Tibial nerve (tissue), 4 donors: ENCODE data around the gene IRF2BP1. TPM values are rescaled to one million over a fixed set of nuclear protein-coding genes. Genes with fewer than 3 reads are reported as not detected.

Experiments used
- DNase-seq, 2 donors: peaks; one replicate each; pipeline ENCODE4 v3.0.0-alpha.2; 2019; ENCODE audit warnings: low spot score in 2 of 2
- H3K27ac ChIP-seq, 4 donors: fragments of 200-600 bp; sonication (generic) in 3 of 4; one replicate each; pipeline ENCODE4 v1.5.1; 2017 to 2019; ENCODE audit warnings: mild to moderate bottlenecking in 1 of 4
- H3K27me3 ChIP-seq, 2 donors: fragments of 200-600 bp; sonication (generic) in 1 of 2; one replicate each; pipeline versions ENCODE4 v1.5.1 to v1.6.0; 2017 to 2019
- H3K36me3 ChIP-seq, 3 donors: fragments of 200-600 bp; sonication (generic); one replicate each; pipeline ENCODE4 v1.5.1; 2018 to 2019
- H3K4me1 ChIP-seq, 4 donors: fragments of 200-600 bp; sonication (generic) in 3 of 4; one replicate each; pipeline ENCODE4 v1.5.1; 2017 to 2019
- H3K4me3 ChIP-seq, 4 donors: fragments of 200-600 bp; sonication (generic) in 3 of 4; one replicate each; pipeline ENCODE4 v1.5.1; 2017 to 2019; ENCODE audit warnings: mild to moderate bottlenecking in 1 of 4, moderate library complexity in 1 of 4
- H3K9me3 ChIP-seq, 4 donors: fragments of 200-600 bp; sonication (generic) in 3 of 4; one replicate each; pipeline ENCODE4 v1.5.1; 2017 to 2019
- EP300 ChIP-seq, 2 donors: sonication (generic); formaldehyde crosslinking; IDR thresholded peaks; one replicate each; pipeline ENCODE4 v1.6.1; 2017; ENCODE audit warnings: antibody characterized with exemption in 2 of 2, mild to moderate bottlenecking in 1 of 2
- POLR2A ChIP-seq, 2 donors: fragments of 450-650 bp; IDR thresholded peaks; one replicate each; pipeline ENCODE4 v1.6.1; 2017; ENCODE audit warnings: antibody characterized with exemption in 2 of 2, mild to moderate bottlenecking in 2 of 2, moderate library complexity in 2 of 2
- WGBS, 2 donors: methylation state at CpG; one replicate each; pipeline ENCODE4 v1.1.5; 2018; 5-methylcytosine and 5-hydroxymethylcytosine counted together
- total RNA-seq, 4 donors: library from RNA; depleted of rRNA; stranded (reverse); fragments of >200 nt; gene quantifications; one replicate each; pipeline ENCODE4 v1.1.0, GENCODE V29; 2016
- TF ChIP-seq, protein P1 (sequence below), 5 experiments: fragments of 200-600 bp in 3 of 5; fragments of 450-650 bp in 2 of 5; sonication (generic) in 3 of 5; IDR thresholded peaks; one replicate each; pipeline ENCODE4 v1.5.1; 2016 to 2019; ENCODE audit warnings: antibody characterized with exemption in 5 of 5, mild to moderate bottlenecking in 3 of 5, moderate library complexity in 2 of 5

Gene IRF2BP1
- total RNA-seq, 4 donors from 2014 or later, result 16.4 to 33.3 (median 27.2) TPM

DNA sequence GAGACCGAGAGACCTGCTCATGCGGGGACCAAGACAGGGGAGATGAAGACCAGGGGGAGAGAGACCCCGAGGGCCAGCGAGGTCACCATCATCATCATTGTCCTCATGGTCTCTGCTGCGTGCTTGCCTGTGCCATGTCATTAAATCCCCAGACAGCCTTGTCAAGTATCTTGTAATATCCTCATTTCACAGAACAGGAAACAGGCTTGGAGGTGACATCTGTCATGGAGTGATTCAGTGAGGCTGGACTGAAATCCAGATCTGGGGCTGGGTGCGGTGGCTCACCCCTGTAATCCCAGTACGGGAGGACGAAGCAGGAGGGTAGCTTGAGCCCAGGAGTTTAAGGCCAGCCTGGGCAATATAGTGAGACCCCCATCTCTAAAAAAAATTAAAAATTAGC lies 34.5 kb upstream of the IRF2BP1 start:
- DNase-seq, result no peak
- no peak overlapping the region for H3K27ac ChIP-seq
- H3K36me3 ChIP-seq, result no peaks in the 10 kb centered on the region
- 60 to 66% methylated on average over 8 of the region's 8 CpGs for WGBS, 2 donors
- H3K27me3 ChIP-seq, result no peaks in the 10 kb centered on the region
- TF ChIP-seq POLR2A (IDR thresholded peaks at IDR 0.05), result no peak
- no peak for TF ChIP-seq EP300 (IDR thresholded peaks at IDR 0.05)
- TF ChIP-seq, protein P1, sequence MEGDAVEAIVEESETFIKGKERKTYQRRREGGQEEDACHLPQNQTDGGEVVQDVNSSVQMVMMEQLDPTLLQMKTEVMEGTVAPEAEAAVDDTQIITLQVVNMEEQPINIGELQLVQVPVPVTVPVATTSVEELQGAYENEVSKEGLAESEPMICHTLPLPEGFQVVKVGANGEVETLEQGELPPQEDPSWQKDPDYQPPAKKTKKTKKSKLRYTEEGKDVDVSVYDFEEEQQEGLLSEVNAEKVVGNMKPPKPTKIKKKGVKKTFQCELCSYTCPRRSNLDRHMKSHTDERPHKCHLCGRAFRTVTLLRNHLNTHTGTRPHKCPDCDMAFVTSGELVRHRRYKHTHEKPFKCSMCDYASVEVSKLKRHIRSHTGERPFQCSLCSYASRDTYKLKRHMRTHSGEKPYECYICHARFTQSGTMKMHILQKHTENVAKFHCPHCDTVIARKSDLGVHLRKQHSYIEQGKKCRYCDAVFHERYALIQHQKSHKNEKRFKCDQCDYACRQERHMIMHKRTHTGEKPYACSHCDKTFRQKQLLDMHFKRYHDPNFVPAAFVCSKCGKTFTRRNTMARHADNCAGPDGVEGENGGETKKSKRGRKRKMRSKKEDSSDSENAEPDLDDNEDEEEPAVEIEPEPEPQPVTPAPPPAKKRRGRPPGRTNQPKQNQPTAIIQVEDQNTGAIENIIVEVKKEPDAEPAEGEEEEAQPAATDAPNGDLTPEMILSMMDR (IDR thresholded peaks at IDR 0.05), result no peak
- H3K4me1 ChIP-seq, result peaks cover 0 to 4% (median 0%) of the 10 kb centered on the region in 4 donors
- H3K9me3 ChIP-seq, result no peaks in the 10 kb centered on the region
- no peak overlapping the region for H3K4me3 ChIP-seq

DNA sequence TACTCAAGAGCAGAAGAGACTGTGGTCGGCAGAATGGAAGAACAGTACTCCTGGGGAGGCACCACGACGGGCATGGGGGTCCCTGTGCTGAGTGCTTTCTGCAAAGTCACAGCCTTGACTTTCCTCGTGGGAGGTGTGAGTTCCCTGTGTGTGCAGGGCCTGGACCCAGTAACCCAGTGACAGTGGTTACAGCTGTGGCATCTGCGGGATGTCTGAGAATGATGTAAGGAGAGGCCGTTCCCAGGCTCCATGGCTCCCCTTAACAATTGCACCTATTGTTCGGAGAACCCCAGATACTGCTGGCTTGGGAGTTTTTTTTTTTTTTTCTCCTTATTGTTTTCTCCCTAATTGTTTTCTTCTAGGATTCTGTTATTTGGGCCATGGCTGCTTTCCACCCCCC lies 33.7 kb upstream of the IRF2BP1 start:
- H3K9me3 ChIP-seq, result no peaks in the 10 kb centered on the region
- no peak overlapping the region for H3K4me3 ChIP-seq
- H3K36me3 ChIP-seq, result no peaks in the 10 kb centered on the region
- H3K27me3 ChIP-seq, result peaks cover 0 to 2% of the 10 kb centered on the region in 2 donors
- TF ChIP-seq EP300 (IDR thresholded peaks at IDR 0.05), result no peak
- no peak for TF ChIP-seq POLR2A (IDR thresholded peaks at IDR 0.05)
- TF ChIP-seq, protein P1 (IDR thresholded peaks at IDR 0.05), result no peak
- H3K4me1 ChIP-seq, result peaks cover 0 to 4% (median 0%) of the 10 kb centered on the region in 4 donors
- no peak overlapping the region for H3K27ac ChIP-seq
- 27 to 39% methylated on average over 7 of the region's 7 CpGs for WGBS, 2 donors
- DNase-seq, result no peak

DNA sequence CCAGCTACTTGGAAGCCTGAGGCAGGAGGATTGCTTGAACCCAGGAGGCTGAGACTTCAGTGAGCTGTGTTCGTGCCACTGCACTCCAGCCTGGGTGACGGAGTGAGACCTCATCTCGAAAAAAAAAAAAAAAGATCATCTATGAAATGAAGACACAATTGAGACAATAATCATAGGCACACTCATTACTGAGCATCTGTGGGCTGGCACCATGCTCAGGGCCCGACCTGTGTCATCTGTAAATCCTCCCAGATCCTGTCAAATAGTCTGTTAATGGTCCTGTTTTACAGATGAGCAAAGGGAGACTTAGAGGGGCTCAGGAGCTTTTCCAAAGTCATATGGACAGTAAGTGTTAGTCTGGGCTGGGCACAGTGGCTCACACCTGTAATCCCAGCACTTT lies 32.8 kb upstream of the IRF2BP1 start:
- no peak for TF ChIP-seq POLR2A (IDR thresholded peaks at IDR 0.05)
- TF ChIP-seq EP300 (IDR thresholded peaks at IDR 0.05), result no peak
- TF ChIP-seq, protein P1 (IDR thresholded peaks at IDR 0.05), result no peak
- Histone ChIP-seq H3K4me1 (peaks cover 0 to 4% (median 0%) of the 10 kb centered on the region in 4 donors), H3K9me3 (no peaks in the 10 kb centered on the region), H3K4me3 (no peak overlapping the region), H3K27me3 (peaks cover 0 to 11% of the 10 kb centered on the region in 2 donors), H3K36me3 (no peaks in the 10 kb centered on the region), H3K27ac (no peak overlapping the region)
- 66 to 82% methylated on average over 4 of the region's 4 CpGs for WGBS, 2 donors
- DNase-seq, result no peak

DNA sequence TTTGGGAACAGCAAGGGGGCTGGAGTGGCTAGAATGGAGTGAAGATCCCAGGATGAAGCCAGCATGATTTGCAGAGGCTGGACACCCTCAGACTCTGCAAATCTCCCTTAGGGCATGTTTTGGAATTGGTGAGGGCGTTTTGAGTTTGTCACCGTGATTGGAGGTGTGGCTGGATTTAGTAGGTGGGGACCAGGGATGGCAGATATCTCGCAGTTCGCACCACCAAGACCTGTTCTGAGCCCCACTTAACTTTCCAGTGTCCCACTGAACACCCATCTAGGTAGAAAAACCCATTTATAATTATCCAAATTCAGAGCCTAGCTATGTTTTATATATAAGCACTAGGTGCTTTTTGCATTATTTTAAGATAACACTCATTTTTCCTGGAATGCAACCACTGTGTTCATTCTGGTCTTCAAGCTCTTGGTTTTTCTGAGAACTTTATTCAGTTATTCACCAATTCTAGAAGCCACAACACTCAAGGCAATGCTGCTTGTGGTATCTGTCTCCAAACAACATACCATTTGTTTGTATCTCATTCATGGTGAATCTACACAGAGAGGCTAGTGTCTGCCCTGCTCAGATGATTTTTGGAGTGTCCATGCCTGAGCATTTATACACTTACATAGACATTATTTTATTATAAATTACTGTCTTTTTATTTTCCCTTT lies 31.6 kb upstream of the IRF2BP1 start:
- Histone ChIP-seq H3K4me1 (peaks cover 0 to 4% (median 0%) of the 10 kb centered on the region in 4 donors), H3K36me3 (no peaks in the 10 kb centered on the region), H3K27ac (no peak overlapping the region), H3K4me3 (no peak overlapping the region), H3K9me3 (no peaks in the 10 kb centered on the region), H3K27me3 (peaks cover 0 to 16% of the 10 kb centered on the region in 2 donors)
- DNase-seq, result no peak
- TF ChIP-seq EP300 (IDR thresholded peaks at IDR 0.05) (no peak), POLR2A (IDR thresholded peaks at IDR 0.05) (no peak)
- TF ChIP-seq, protein P1 (IDR thresholded peaks at IDR 0.05), result no peak
- WGBS, 2 donors, result 45 to 56% methylated on average over 4 of the region's 4 CpGs

DNA sequence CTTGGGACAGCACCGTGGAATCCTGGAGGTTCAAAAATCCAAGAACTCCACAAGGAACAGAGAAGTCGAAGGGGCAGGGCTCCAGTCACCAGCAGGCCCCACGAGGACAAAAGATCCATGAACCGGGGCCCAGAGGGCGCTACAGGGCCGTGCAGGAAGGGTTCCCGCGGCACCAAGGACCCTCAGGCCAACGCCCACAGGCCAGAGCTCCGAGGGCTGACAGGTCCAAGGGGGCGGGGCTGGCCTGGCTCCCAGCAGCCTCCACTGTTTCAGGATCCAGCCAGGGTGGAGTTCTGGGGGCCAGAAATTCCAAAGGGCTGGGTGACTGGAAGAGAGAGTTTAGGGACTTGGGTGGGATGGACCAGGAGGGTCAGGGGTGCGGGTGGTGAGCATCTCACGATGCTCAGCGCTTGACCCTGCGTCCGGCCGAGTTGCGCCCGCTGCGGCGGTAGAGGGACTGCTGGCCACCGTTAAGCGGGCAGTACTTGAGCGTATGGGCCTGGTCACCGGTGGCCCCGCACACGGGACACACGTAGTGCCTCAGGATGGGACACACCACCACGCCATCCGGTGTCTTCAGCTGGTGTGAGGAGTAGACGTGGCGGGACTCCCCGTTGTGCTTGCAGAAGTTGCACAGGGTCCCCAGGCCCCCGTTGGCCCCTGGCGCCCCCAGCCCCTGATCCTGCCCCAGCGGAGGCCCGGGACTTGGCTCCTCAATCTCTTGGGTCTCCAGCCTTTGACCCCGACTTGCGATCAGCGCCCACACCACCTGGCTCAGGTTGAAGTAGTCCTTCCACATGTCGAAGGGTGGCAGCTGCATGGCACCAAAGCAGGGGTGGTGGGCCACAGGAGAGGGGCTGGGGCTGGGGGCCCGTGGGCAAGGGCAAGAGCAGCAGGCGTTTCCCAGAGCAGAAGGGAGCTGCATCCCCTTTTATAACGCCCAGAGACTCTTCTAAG lies 28.2 kb upstream of the IRF2BP1 start, which contains the start of gene NANOS2:
NANOS2 (minus strand) TSS at position 905 of the 957 bp plus-strand sequence; CDS start at position 820, 85 bp downstream.
- Histone ChIP-seq H3K36me3 (no peaks in the 10 kb centered on the region), H3K4me1 (no peaks in the 10 kb centered on the region), H3K27me3 (peaks cover 0 to 16% of the 10 kb centered on the region in 2 donors), H3K4me3 (no peak within 1 kb of the TSS), H3K9me3 (no peaks in the 10 kb centered on the region), H3K27ac (no peak within 1 kb of the TSS)
- WGBS, 2 donors, result 47 to 60% methylated on average over 37 to 40 of the region's 44 CpGs
- TF ChIP-seq, protein P1 (IDR thresholded peaks at IDR 0.05), result no peak
- TF ChIP-seq POLR2A (IDR thresholded peaks at IDR 0.05) (no peak), EP300 (IDR thresholded peaks at IDR 0.05) (no peak)
- DNase-seq, result no peak
